Lung (tissue), 12 donors: ENCODE data around the gene RDX. TPM values are rescaled to one million over a fixed set of nuclear protein-coding genes. Genes with fewer than 3 reads are reported as not detected.

Source experiments
- ATAC-seq: fragments of 200-7000 bp; cut with Tn5 transposase; one replicate; pipeline ENCODE4 v1.9.1; 2020; ENCODE audit warnings: moderate number of reproducible peaks; ENCODE audit not compliant: insufficient read depth, low FRiP score
- DNase-seq, 3 donors: peaks; one replicate each; pipeline ENCODE4 v3.0.0-alpha.2; 2013 to 2017
- H3K27ac ChIP-seq, 2 donors: one replicate each; pipeline ENCODE4 v1.5.1; 2013; ENCODE audit warnings: mild to moderate bottlenecking in 2 of 2, moderate library complexity in 2 of 2, control low read depth in 1 of 2, inconsistent platforms in 1 of 2, low read depth in 1 of 2, low read length in 1 of 2
- H3K27me3 ChIP-seq, 3 donors: one replicate each; pipeline ENCODE4 v1.5.1; 2013; ENCODE audit warnings: low read length in 2 of 3; ENCODE audit not compliant: control insufficient read depth in 3 of 3, insufficient read depth in 3 of 3
- H3K36me3 ChIP-seq, 4 donors: one replicate each; pipeline ENCODE4 v1.5.1; 2013; ENCODE audit warnings: low read length in 4 of 4, mild to moderate bottlenecking in 1 of 4, moderate library complexity in 1 of 4; ENCODE audit not compliant: control insufficient read depth in 4 of 4, insufficient read depth in 4 of 4
- H3K4me1 ChIP-seq, 5 donors: one replicate each; pipeline ENCODE4 v1.5.1; 2013; ENCODE audit warnings: low read length in 5 of 5, mild to moderate bottlenecking in 2 of 5, moderate library complexity in 1 of 5; ENCODE audit not compliant: control insufficient read depth in 5 of 5, insufficient read depth in 5 of 5
- H3K4me3 ChIP-seq: one replicate; pipeline ENCODE4 v1.5.1; 2013; ENCODE audit warnings: mild to moderate bottlenecking, control low read depth, moderate library complexity
- H3K9ac ChIP-seq, 2 donors: one replicate each; pipeline ENCODE4 v1.5.1; 2013; ENCODE audit warnings: low read length in 2 of 2, control low read depth in 1 of 2; ENCODE audit not compliant: insufficient read depth in 1 of 2
- H3K9me3 ChIP-seq, 4 donors: one replicate each; pipeline ENCODE4 v1.5.1; 2013; ENCODE audit warnings: low read length in 3 of 4, mild to moderate bottlenecking in 1 of 4, moderate library complexity in 1 of 4; ENCODE audit not compliant: control insufficient read depth in 4 of 4, insufficient read depth in 3 of 4
- CTCF ChIP-seq: IDR thresholded peaks from 2 replicates; pipeline ENCODE4 v1.5.1; 2012; ENCODE audit warnings: mild to moderate bottlenecking; ENCODE audit errors: control extremely low read depth, extremely low read depth
- WGBS, 2 donors: extraction: QIAGEN DNeasy Blood & Tissue Kit; methylation state at CpG; one replicate each; pipeline ENCODE4 v1.1.7; 2013; 5-methylcytosine and 5-hydroxymethylcytosine counted together
- polyA plus RNA-seq, 2 donors: library from polyadenylated mRNA; stranded (reverse); fragments of 200-250 nt; gene quantifications; one replicate each; pipeline ENCODE4 v1.2.1, GENCODE V29; 2013
- total RNA-seq, 2 donors: library from RNA; depleted of rRNA in 1 of 2; stranded (reverse); fragments of >200 nt in 1 of 2; gene quantifications; one replicate each; pipeline ENCODE4 v1.2.1, GENCODE V29; 2014 to 2021
- donor health status: control.
- donor health status: control.
- donor health status: Bipolar disorder and iron deficiency.
- donor health status: healthy.
- donor health status: DM: yes; HTN: yes; CAD: no.

The RDX gene
- total and polyA plus RNA-seq, 4 donors, result 21.8 to 144 (median 59.2) TPM

- ATAC-seq (no peak), DNase-seq (no peak)
- H3K27ac ChIP-seq, result no peak overlapping the region
- H3K36me3 ChIP-seq, result peaks cover 2 to 6% (median 4%) of the 10 kb centered on the region in 4 donors
- H3K4me1 ChIP-seq, result peaks cover 0 to 4% (median 0%) of the 10 kb centered on the region in 5 donors
- TF ChIP-seq CTCF, result no peak
- H3K9ac ChIP-seq, result no peak overlapping the region
- no peaks in the 10 kb centered on the region for H3K9me3 ChIP-seq
- no peaks in the 10 kb centered on the region for H3K27me3 ChIP-seq
- no peak overlapping the region for H3K4me3 ChIP-seq
Measured at GRCh38 chr11:110153474-110153873, 142.9 kb downstream of the RDX start.

- peaks cover 0 to 17% (median 0%) of the 10 kb centered on the region in 5 donors for H3K4me1 ChIP-seq
- ATAC-seq, result no peak
- DNase-seq, result no peak
- no peaks in the 10 kb centered on the region for H3K27me3 ChIP-seq
- no peak overlapping the region for H3K9ac ChIP-seq
- H3K4me3 ChIP-seq, result no peak overlapping the region
- H3K9me3 ChIP-seq, result no peaks in the 10 kb centered on the region
- 79 to 86% methylated on average over 1 of the region's 1 CpG for WGBS, 2 donors
- peaks cover 2 to 4% (median 3%) of the 10 kb centered on the region in 4 donors for H3K36me3 ChIP-seq
- no peak overlapping the region for H3K27ac ChIP-seq
- TF ChIP-seq CTCF, result no peak
Measured at GRCh38 chr11:110152199-110152598, 144.2 kb downstream of the RDX start.

GRCh38 chr11:110148775-110149744, 147.4 kb downstream of the RDX start:
- TF ChIP-seq CTCF, result no peak
- H3K9ac ChIP-seq, result no peak overlapping the region
- no peak for ATAC-seq

More at GRCh38 chr11:110148775-110149744, 147.4 kb downstream of the RDX start:
- Histone ChIP-seq H3K4me1 (peaks cover 0 to 20% (median 0%) of the 10 kb centered on the region in 5 donors), H3K27ac (peak overlapping the region in 1 of 2 donors; percentile 53), H3K27me3 (no peaks in the 10 kb centered on the region), H3K36me3 (peaks cover 0 to 3% (median 1%) of the 10 kb centered on the region in 4 donors), H3K4me3 (no peak overlapping the region), H3K9me3 (no peaks in the 10 kb centered on the region)
- no peak for DNase-seq
- WGBS, 2 donors, result 72 to 77% methylated on average over 9 of the region's 9 CpGs
